Measurements from ENCODE around the gene WTAP.
"Not testable (repeated sequence)": the region's sequence is repeated elsewhere in the genome, so short reads cannot be mapped to it uniquely, and the experiment has no call there.

Gene WTAP

GRCh38 chr6:159745081-159745480 is 17.8 kb downstream of the WTAP start:
- no peaks in the 10 kb centered on the region for H3K27me3 ChIP-seq (ENCODE audit: control insufficient read depth in 1 of 2, insufficient read depth in 2 of 2, low read length in 2 of 2)
- no peak overlapping the region for H3K27ac ChIP-seq (ENCODE audit: low read depth, low read length)
- no peaks in the 10 kb centered on the region for H3K4me1 ChIP-seq (ENCODE audit: control insufficient read depth in 1 of 2, insufficient read depth in 2 of 2, low read length in 2 of 2)
- peaks cover 51 to 90% of the 10 kb centered on the region in 2 donors for H3K36me3 ChIP-seq (ENCODE audit: control insufficient read depth in 1 of 2, insufficient read depth in 2 of 2, low read length in 2 of 2)
- no peak overlapping the region for H3K4me3 ChIP-seq (ENCODE audit: low read depth in 1 of 2, low read length in 2 of 2)
- no peaks in the 10 kb centered on the region for H3K9me3 ChIP-seq (ENCODE audit: control insufficient read depth in 1 of 2, low read length in 2 of 2)
- no peak overlapping the region for H3K9ac ChIP-seq (ENCODE audit: low read depth in 1 of 2, low read length in 2 of 2)

DNA sequence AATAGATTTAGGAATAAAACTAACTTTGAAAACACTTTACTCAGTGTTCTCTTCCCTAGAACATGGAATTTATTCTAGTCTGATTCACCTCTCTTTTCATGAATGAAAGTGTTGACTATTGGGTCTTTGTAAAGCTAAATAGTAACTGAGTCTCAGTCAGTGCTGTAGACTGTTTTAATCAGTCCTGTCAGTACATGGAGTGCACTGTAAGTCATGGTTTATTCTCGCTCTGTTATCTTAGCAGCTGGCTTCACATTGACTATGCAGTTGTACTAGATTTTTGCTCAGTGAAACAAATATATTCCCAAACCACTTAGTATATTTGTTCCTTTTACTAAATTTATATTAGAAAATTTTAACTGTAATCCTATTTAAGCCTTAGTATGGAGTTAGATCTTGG is 19.5 kb downstream of the WTAP start:
- Histone ChIP-seq H3K4me1 (ENCODE audit: control insufficient read depth in 1 of 2, insufficient read depth in 2 of 2, low read length in 2 of 2) (no peaks in the 10 kb centered on the region), H3K36me3 (ENCODE audit: control insufficient read depth in 1 of 2, insufficient read depth in 2 of 2, low read length in 2 of 2) (peaks cover 43 to 92% of the 10 kb centered on the region in 2 donors), H3K9ac (ENCODE audit: low read depth in 1 of 2, low read length in 2 of 2) (no peak overlapping the region), H3K4me3 (ENCODE audit: low read depth in 1 of 2, low read length in 2 of 2) (no peak overlapping the region), H3K9me3 (ENCODE audit: control insufficient read depth in 1 of 2, low read length in 2 of 2) (no peaks in the 10 kb centered on the region), H3K27ac (ENCODE audit: low read depth, low read length) (no peak overlapping the region), H3K27me3 (ENCODE audit: control insufficient read depth in 1 of 2, insufficient read depth in 2 of 2, low read length in 2 of 2) (no peaks in the 10 kb centered on the region)

- H3K4me3 ChIP-seq (ENCODE audit: low read depth in 1 of 2, low read length in 2 of 2); H3K9me3 ChIP-seq (ENCODE audit: control insufficient read depth in 1 of 2, low read length in 2 of 2); H3K9ac ChIP-seq (ENCODE audit: low read depth in 1 of 2, low read length in 2 of 2); H3K27me3 ChIP-seq (ENCODE audit: control insufficient read depth in 1 of 2, insufficient read depth in 2 of 2, low read length in 2 of 2); H3K27ac ChIP-seq (ENCODE audit: low read depth, low read length); H3K4me1 ChIP-seq (ENCODE audit: control insufficient read depth in 1 of 2, insufficient read depth in 2 of 2, low read length in 2 of 2): not testable (repeated sequence)
- H3K36me3 ChIP-seq (ENCODE audit: control insufficient read depth in 1 of 2, insufficient read depth in 2 of 2, low read length in 2 of 2): peaks cover 41 to 91% of the 10 kb centered on the region in 2 donors
Observed at GRCh38 chr6:159748127-159748526, 20.8 kb downstream of the WTAP start.

GRCh38 chr6:159751448-159751847 is 24.1 kb downstream of the WTAP start:
- H3K4me1 ChIP-seq (ENCODE audit: control insufficient read depth in 1 of 2, insufficient read depth in 2 of 2, low read length in 2 of 2): no peaks in the 10 kb centered on the region
- H3K27ac ChIP-seq (ENCODE audit: low read depth, low read length): no peak overlapping the region
- no peak overlapping the region for H3K4me3 ChIP-seq (ENCODE audit: low read depth in 1 of 2, low read length in 2 of 2)
- no peak overlapping the region for H3K9ac ChIP-seq (ENCODE audit: low read depth in 1 of 2, low read length in 2 of 2)
- no peaks in the 10 kb centered on the region for H3K27me3 ChIP-seq (ENCODE audit: control insufficient read depth in 1 of 2, insufficient read depth in 2 of 2, low read length in 2 of 2)
- no peaks in the 10 kb centered on the region for H3K9me3 ChIP-seq (ENCODE audit: control insufficient read depth in 1 of 2, low read length in 2 of 2)
- H3K36me3 ChIP-seq (ENCODE audit: control insufficient read depth in 1 of 2, insufficient read depth in 2 of 2, low read length in 2 of 2): peaks cover 25 to 88% of the 10 kb centered on the region in 2 donors

- Histone ChIP-seq H3K4me3 (ENCODE audit: low read depth in 1 of 2, low read length in 2 of 2) (no peak overlapping the region), H3K27ac (ENCODE audit: low read depth, low read length) (no peak overlapping the region), H3K9ac (ENCODE audit: low read depth in 1 of 2, low read length in 2 of 2) (no peak overlapping the region), H3K9me3 (ENCODE audit: control insufficient read depth in 1 of 2, low read length in 2 of 2) (no peaks in the 10 kb centered on the region), H3K27me3 (ENCODE audit: control insufficient read depth in 1 of 2, insufficient read depth in 2 of 2, low read length in 2 of 2) (no peaks in the 10 kb centered on the region), H3K4me1 (ENCODE audit: control insufficient read depth in 1 of 2, insufficient read depth in 2 of 2, low read length in 2 of 2) (no peaks in the 10 kb centered on the region), H3K36me3 (ENCODE audit: control insufficient read depth in 1 of 2, insufficient read depth in 2 of 2, low read length in 2 of 2) (peaks cover 22 to 88% of the 10 kb centered on the region in 2 donors)
Observed at GRCh38 chr6:159753081-159753872, 26.0 kb downstream of the WTAP start.

DNA sequence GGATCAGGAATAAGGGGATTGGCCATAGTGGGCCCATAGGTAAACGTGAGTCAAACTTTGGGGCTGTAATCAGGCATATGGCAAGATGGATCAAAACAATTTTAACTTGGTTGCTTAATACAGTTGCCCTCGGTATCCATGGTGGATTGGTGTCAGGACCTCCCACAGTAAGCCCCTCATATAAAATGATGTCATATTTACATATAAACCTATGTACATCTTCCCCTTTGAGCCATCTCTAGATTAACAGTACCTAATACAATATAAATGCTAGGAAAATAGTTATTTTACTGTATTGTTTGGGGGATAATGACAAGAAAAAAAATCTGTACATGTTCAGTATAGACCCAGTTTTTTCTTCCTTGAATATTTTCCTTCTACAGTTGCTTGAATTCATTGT is 27.1 kb downstream of the WTAP start:
- Histone ChIP-seq H3K4me1 (ENCODE audit: control insufficient read depth in 1 of 2, insufficient read depth in 2 of 2, low read length in 2 of 2) (no peaks in the 10 kb centered on the region), H3K4me3 (ENCODE audit: low read depth in 1 of 2, low read length in 2 of 2) (no peak overlapping the region), H3K36me3 (ENCODE audit: control insufficient read depth in 1 of 2, insufficient read depth in 2 of 2, low read length in 2 of 2) (peaks cover 19 to 78% of the 10 kb centered on the region in 2 donors), H3K9ac (ENCODE audit: low read depth in 1 of 2, low read length in 2 of 2) (no peak overlapping the region), H3K9me3 (ENCODE audit: control insufficient read depth in 1 of 2, low read length in 2 of 2) (no peaks in the 10 kb centered on the region), H3K27me3 (ENCODE audit: control insufficient read depth in 1 of 2, insufficient read depth in 2 of 2, low read length in 2 of 2) (no peaks in the 10 kb centered on the region), H3K27ac (ENCODE audit: low read depth, low read length) (no peak overlapping the region)

- Histone ChIP-seq H3K36me3 (ENCODE audit: control insufficient read depth in 1 of 2, insufficient read depth in 2 of 2, low read length in 2 of 2) (peaks cover 16 to 70% of the 10 kb centered on the region in 2 donors), H3K4me1 (ENCODE audit: control insufficient read depth in 1 of 2, insufficient read depth in 2 of 2, low read length in 2 of 2) (no peaks in the 10 kb centered on the region), H3K9ac (ENCODE audit: low read depth in 1 of 2, low read length in 2 of 2) (no peak overlapping the region), H3K9me3 (ENCODE audit: control insufficient read depth in 1 of 2, low read length in 2 of 2) (no peaks in the 10 kb centered on the region), H3K27ac (ENCODE audit: low read depth, low read length) (no peak overlapping the region), H3K27me3 (ENCODE audit: control insufficient read depth in 1 of 2, insufficient read depth in 2 of 2, low read length in 2 of 2) (no peaks in the 10 kb centered on the region), H3K4me3 (ENCODE audit: low read depth in 1 of 2, low read length in 2 of 2) (no peak overlapping the region)
Observed at GRCh38 chr6:159754959-159755914, 27.9 kb downstream of the WTAP start.

DNA sequence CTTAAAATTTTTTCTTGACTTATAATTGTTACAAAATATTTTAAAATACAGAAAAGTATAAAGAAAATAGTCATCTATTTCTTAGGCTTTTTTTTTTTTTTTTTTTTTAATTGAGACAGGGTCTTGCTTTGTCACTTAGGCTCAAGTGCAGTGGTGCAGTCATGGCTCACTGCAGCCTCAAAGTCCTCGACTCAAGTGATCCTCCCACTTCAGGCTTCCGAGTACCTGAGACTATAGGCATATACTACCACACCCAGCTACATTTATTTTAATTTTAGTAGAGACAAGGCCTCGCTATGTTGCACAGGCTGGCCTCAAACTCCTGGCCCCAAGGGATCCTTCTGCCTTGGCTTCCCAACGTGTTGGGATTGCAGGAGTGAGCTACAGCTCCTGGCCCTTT is 29.2 kb downstream of the WTAP start:
- H3K27ac ChIP-seq (ENCODE audit: low read depth, low read length): no peak overlapping the region
- H3K9ac ChIP-seq (ENCODE audit: low read depth in 1 of 2, low read length in 2 of 2): no peak overlapping the region
- H3K4me1 ChIP-seq (ENCODE audit: control insufficient read depth in 1 of 2, insufficient read depth in 2 of 2, low read length in 2 of 2): peaks cover 9% of the 10 kb centered on the region in 2 donors
- H3K27me3 ChIP-seq (ENCODE audit: control insufficient read depth in 1 of 2, insufficient read depth in 2 of 2, low read length in 2 of 2): no peaks in the 10 kb centered on the region
- H3K9me3 ChIP-seq (ENCODE audit: control insufficient read depth in 1 of 2, low read length in 2 of 2): no peaks in the 10 kb centered on the region
- peaks cover 16 to 62% of the 10 kb centered on the region in 2 donors for H3K36me3 ChIP-seq (ENCODE audit: control insufficient read depth in 1 of 2, insufficient read depth in 2 of 2, low read length in 2 of 2)
- H3K4me3 ChIP-seq (ENCODE audit: low read depth in 1 of 2, low read length in 2 of 2): no peak overlapping the region

- H3K4me1 ChIP-seq (ENCODE audit: control insufficient read depth in 1 of 2, insufficient read depth in 2 of 2, low read length in 2 of 2): peaks cover 14 to 16% of the 10 kb centered on the region in 2 donors
- H3K36me3 ChIP-seq (ENCODE audit: control insufficient read depth in 1 of 2, insufficient read depth in 2 of 2, low read length in 2 of 2): peaks cover 10 to 48% of the 10 kb centered on the region in 2 donors
- H3K9ac ChIP-seq (ENCODE audit: low read depth in 1 of 2, low read length in 2 of 2): no peak overlapping the region
- H3K27me3 ChIP-seq (ENCODE audit: control insufficient read depth in 1 of 2, insufficient read depth in 2 of 2, low read length in 2 of 2): no peaks in the 10 kb centered on the region
- no peaks in the 10 kb centered on the region for H3K9me3 ChIP-seq (ENCODE audit: control insufficient read depth in 1 of 2, low read length in 2 of 2)
- H3K4me3 ChIP-seq (ENCODE audit: low read depth in 1 of 2, low read length in 2 of 2): no peak overlapping the region
- H3K27ac ChIP-seq (ENCODE audit: low read depth, low read length): no peak overlapping the region
Observed at GRCh38 chr6:159758031-159759001, 31.0 kb downstream of the WTAP start.
